ENCODE data around the gene RNF215.

The RNF215 gene

DNA sequence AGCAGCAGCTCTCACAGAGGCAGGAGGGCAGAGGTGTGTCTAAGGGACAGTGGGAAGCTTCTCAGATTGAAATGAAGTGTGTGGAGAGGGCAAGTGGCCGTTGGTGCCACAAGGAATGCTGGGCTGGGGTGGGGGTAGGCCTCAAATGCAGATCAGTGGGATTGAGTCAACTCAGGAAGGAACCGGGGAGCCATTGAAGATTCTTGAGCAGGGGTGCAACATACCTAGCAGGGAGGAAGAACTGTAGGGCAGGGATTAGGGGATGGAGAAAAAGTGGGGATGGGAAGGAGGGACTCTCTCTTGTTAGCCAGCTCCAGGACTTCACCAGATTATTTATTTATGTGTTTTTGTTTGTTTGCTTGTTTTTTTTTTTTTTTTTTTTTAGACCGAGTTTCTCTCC lies 6.7 kb upstream of the RNF215 start:
- TF ChIP-seq POLR2AphosphoS5 (IDR thresholded peaks at IDR 0.05; ENCODE audit: low read depth) (no peak), GABPA (IDR thresholded peaks at IDR 0.05; ENCODE audit: low read depth) (no peak), CTCF (IDR thresholded peaks at IDR 0.05; ENCODE audit: insufficient read depth, low read length) (no peak), SPI1 (IDR thresholded peaks at IDR 0.05; ENCODE audit: borderline replicate concordance, low read depth) (no peak)
- TF ChIP-seq, protein P1, sequence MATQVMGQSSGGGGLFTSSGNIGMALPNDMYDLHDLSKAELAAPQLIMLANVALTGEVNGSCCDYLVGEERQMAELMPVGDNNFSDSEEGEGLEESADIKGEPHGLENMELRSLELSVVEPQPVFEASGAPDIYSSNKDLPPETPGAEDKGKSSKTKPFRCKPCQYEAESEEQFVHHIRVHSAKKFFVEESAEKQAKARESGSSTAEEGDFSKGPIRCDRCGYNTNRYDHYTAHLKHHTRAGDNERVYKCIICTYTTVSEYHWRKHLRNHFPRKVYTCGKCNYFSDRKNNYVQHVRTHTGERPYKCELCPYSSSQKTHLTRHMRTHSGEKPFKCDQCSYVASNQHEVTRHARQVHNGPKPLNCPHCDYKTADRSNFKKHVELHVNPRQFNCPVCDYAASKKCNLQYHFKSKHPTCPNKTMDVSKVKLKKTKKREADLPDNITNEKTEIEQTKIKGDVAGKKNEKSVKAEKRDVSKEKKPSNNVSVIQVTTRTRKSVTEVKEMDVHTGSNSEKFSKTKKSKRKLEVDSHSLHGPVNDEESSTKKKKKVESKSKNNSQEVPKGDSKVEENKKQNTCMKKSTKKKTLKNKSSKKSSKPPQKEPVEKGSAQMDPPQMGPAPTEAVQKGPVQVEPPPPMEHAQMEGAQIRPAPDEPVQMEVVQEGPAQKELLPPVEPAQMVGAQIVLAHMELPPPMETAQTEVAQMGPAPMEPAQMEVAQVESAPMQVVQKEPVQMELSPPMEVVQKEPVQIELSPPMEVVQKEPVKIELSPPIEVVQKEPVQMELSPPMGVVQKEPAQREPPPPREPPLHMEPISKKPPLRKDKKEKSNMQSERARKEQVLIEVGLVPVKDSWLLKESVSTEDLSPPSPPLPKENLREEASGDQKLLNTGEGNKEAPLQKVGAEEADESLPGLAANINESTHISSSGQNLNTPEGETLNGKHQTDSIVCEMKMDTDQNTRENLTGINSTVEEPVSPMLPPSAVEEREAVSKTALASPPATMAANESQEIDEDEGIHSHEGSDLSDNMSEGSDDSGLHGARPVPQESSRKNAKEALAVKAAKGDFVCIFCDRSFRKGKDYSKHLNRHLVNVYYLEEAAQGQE (IDR thresholded peaks at IDR 0.05; ENCODE audit: insufficient replicate concordance, low read depth) = no peak
- H3K4me3 ChIP-seq (replicated peaks; ENCODE audit: insufficient read depth, low read length) = no peak overlapping the region
- H3K27ac ChIP-seq (replicated peaks) = no peak overlapping the region
- peaks cover 14% of the 10 kb centered on the region for H3K27me3 ChIP-seq (ENCODE audit: insufficient read depth, poor library complexity, severe bottlenecking)
- no peak for DNase-seq (ENCODE audit: low read depth in 1 of 2, low spot score in 1 of 2)

DNA sequence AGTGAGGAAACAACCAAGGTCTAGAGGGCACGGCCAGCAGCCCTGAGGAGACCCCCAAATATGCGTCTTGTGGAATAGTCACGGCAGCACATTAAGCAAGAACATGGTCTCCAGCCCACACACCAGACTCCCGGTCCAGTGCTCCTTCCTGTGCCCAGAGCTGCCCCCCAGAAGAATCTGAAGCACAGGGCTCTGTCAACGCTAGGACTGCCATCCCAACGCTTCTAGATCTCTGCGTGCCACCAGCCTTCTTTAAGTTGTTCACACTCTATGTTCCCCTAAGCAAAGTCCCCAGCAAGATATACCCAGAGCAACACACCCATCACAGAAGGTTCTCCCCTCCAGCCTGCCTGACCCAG lies 6.1 kb upstream of the RNF215 start:
- no peak for TF ChIP-seq POLR2AphosphoS5 (IDR thresholded peaks at IDR 0.05; ENCODE audit: low read depth)
- no peak for TF ChIP-seq CTCF (IDR thresholded peaks at IDR 0.05; ENCODE audit: insufficient read depth, low read length)
- TF ChIP-seq, protein P1 (IDR thresholded peaks at IDR 0.05; ENCODE audit: insufficient replicate concordance, low read depth) = no peak
- no peak for TF ChIP-seq SPI1 (IDR thresholded peaks at IDR 0.05; ENCODE audit: borderline replicate concordance, low read depth)
- no peak for TF ChIP-seq GABPA (IDR thresholded peaks at IDR 0.05; ENCODE audit: low read depth)
- no peak for DNase-seq (ENCODE audit: low read depth in 1 of 2, low spot score in 1 of 2)
- peaks cover 10% of the 10 kb centered on the region for H3K27me3 ChIP-seq (ENCODE audit: insufficient read depth, poor library complexity, severe bottlenecking)
- no peak overlapping the region for H3K27ac ChIP-seq (replicated peaks)
- H3K4me3 ChIP-seq (replicated peaks; ENCODE audit: insufficient read depth, low read length) = no peak overlapping the region

DNA sequence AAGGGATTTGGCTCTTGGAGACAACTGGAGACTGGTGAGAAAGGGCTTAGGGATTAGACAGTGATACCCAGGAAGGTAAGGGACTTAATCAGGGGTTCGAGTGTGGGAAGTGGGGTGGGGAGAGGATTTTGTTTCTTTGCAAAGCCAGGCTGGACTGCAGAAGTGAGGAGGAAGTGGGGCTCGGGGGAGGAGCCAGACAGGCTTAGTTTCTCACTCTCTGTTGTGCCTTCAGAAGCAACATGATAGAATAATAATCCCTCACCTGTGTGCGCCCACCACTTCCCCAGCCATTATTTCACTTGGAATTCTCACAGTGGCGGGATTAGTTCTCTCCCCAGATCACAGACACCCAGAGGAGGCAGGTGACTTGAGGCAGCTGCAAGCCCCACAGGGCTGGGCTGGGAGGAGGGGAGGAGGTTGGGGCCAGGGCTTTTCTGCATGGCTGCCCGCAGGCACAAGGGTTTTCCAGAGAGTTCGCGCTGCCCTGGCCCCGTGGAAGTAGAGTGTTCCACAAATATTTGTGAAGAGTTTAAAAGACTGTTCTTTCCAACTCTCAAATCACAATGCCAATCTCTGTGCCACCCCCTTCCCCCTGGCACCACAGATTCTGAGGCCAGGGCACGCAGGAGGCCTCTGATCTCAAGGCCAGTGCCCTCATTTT lies 5.6 kb upstream of the RNF215 start:
- no peak overlapping the region for H3K27ac ChIP-seq (replicated peaks)
- DNase-seq (ENCODE audit: low read depth in 1 of 2, low spot score in 1 of 2) = peak in 1 of 2 experiments; percentile 48
- H3K27me3 ChIP-seq (ENCODE audit: insufficient read depth, poor library complexity, severe bottlenecking) = peaks cover 7% of the 10 kb centered on the region
- H3K4me3 ChIP-seq (replicated peaks; ENCODE audit: insufficient read depth, low read length) = no peak overlapping the region
- no peak for TF ChIP-seq CTCF (IDR thresholded peaks at IDR 0.05; ENCODE audit: insufficient read depth, low read length)
- TF ChIP-seq POLR2AphosphoS5 (IDR thresholded peaks at IDR 0.05; ENCODE audit: low read depth) = no peak
- TF ChIP-seq, protein P1 (IDR thresholded peaks at IDR 0.05; ENCODE audit: insufficient replicate concordance, low read depth) = no peak
- peak; percentile 79 for TF ChIP-seq SPI1 (IDR thresholded peaks at IDR 0.05; ENCODE audit: borderline replicate concordance, low read depth)
- TF ChIP-seq GABPA (IDR thresholded peaks at IDR 0.05; ENCODE audit: low read depth) = no peak

Data from HL-60 (cell line).